ENCODE results near the gene GNA12.

- TF ChIP-seq PML (IDR thresholded peaks at IDR 0.05; ENCODE audit: low read length) (no peak), RAD51 (IDR thresholded peaks at IDR 0.05) (no peak)
Measured at GRCh38 chr7:2702594-2702957, 141.5 kb downstream of the GNA12 start.
